Measurements from ENCODE around the gene SAMD11.

SAMD11 gene

GRCh38 chr1:930633-931138 is 7.0 kb downstream of the SAMD11 start:
- TF ChIP-seq POLR2AphosphoS5 (IDR thresholded peaks at IDR 0.05; ENCODE audit: low read depth, low read length) (no peak), POLR2A (IDR thresholded peaks at IDR 0.05; ENCODE audit: low read depth, low read length) (no peak), TAF1 (IDR thresholded peaks at IDR 0.05; ENCODE audit: borderline replicate concordance, low read depth, low read length) (no peak)
- FAIRE-seq (no peak), DNase-seq (ENCODE audit: insufficient read length) (no peak)

- no peak for DNase-seq (ENCODE audit: insufficient read length)
- TF ChIP-seq TAF1 (IDR thresholded peaks at IDR 0.05; ENCODE audit: borderline replicate concordance, low read depth, low read length) = no peak
- no peak for TF ChIP-seq POLR2AphosphoS5 (IDR thresholded peaks at IDR 0.05; ENCODE audit: low read depth, low read length)
- TF ChIP-seq POLR2A (IDR thresholded peaks at IDR 0.05; ENCODE audit: low read depth, low read length) = no peak
- no peak for FAIRE-seq
Measured at GRCh38 chr1:931380-932172, 7.9 kb downstream of the SAMD11 start.

GRCh38 chr1:932173-932510 is 8.4 kb downstream of the SAMD11 start:
- TF ChIP-seq POLR2A (IDR thresholded peaks at IDR 0.05; ENCODE audit: low read depth, low read length) = no peak
- no peak for TF ChIP-seq TAF1 (IDR thresholded peaks at IDR 0.05; ENCODE audit: borderline replicate concordance, low read depth, low read length)
- no peak for TF ChIP-seq POLR2AphosphoS5 (IDR thresholded peaks at IDR 0.05; ENCODE audit: low read depth, low read length)
- no peak for DNase-seq (ENCODE audit: insufficient read length)
- FAIRE-seq = no peak

GRCh38 chr1:932776-933602 is 9.3 kb downstream of the SAMD11 start:
- DNase-seq (ENCODE audit: insufficient read length) = no peak
- FAIRE-seq = no peak
- TF ChIP-seq POLR2A (IDR thresholded peaks at IDR 0.05; ENCODE audit: low read depth, low read length) = no peak
- TF ChIP-seq POLR2AphosphoS5 (IDR thresholded peaks at IDR 0.05; ENCODE audit: low read depth, low read length) = no peak
- no peak for TF ChIP-seq TAF1 (IDR thresholded peaks at IDR 0.05; ENCODE audit: borderline replicate concordance, low read depth, low read length)

DNA sequence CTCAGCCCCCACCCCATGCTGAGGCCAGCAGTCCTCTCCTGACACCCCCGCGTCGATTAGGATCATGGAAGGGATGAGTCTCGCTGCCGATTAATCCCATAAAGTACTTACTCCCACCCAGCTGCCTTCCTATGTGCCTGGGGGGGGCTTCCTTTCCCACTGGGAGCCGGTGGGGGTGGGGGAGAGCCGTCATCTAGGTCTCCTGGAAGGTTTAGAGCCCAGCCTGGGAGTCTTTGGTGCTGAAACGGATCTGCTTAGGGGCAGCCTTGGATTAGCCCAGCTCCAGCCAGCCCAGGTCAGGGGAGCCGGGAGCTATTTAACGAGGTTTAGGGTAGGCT is 9.8 kb downstream of the SAMD11 start:
- TF ChIP-seq POLR2A (IDR thresholded peaks at IDR 0.05; ENCODE audit: low read depth, low read length) (no peak), TAF1 (IDR thresholded peaks at IDR 0.05; ENCODE audit: borderline replicate concordance, low read depth, low read length) (no peak), POLR2AphosphoS5 (IDR thresholded peaks at IDR 0.05; ENCODE audit: low read depth, low read length) (no peak)
- no peak for FAIRE-seq
- no peak for DNase-seq (ENCODE audit: insufficient read length)

DNA sequence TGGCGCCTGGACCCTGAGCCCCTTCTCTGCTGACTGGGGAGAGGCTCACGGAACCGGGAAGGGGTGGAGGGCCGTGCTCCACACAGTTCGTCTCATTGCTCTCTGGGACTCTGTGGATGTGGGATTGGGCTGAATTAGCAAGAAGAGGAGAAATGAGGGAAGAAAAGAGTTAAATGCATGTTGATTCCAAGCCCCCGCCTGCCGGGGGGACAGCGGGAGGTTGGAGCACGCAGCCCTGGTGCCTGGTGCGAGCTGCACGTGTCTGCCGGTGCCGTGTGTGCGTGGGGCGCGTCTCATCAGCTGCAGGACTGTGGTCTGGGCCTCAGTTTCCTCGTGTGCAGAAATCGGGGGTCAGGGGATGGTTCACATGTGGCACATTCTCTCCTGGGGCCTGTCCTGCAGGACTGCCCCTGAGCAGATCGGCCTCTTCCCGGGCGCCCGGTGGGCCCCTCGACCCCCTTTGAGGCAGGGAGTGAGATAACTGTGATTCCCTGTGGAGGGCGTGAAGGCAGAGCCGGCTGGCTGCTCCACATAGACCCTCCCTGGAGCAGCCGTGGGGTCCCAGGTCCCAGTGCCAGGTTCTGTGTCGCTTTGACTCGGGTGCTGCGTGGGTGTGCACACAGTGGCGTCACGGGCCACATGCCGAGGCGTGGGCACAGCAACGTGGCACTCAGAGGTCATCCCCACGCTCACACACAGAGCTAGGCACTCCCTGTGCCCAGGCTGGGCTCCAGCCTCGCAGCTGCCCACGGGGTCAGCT is 11.4 kb downstream of the SAMD11 start:
- TF ChIP-seq POLR2A (IDR thresholded peaks at IDR 0.05; ENCODE audit: low read depth, low read length) = no peak
- TF ChIP-seq POLR2AphosphoS5 (IDR thresholded peaks at IDR 0.05; ENCODE audit: low read depth, low read length) = no peak
- TF ChIP-seq TAF1 (IDR thresholded peaks at IDR 0.05; ENCODE audit: borderline replicate concordance, low read depth, low read length) = no peak
- FAIRE-seq (no peak), DNase-seq (ENCODE audit: insufficient read length) (no peak)

DNA sequence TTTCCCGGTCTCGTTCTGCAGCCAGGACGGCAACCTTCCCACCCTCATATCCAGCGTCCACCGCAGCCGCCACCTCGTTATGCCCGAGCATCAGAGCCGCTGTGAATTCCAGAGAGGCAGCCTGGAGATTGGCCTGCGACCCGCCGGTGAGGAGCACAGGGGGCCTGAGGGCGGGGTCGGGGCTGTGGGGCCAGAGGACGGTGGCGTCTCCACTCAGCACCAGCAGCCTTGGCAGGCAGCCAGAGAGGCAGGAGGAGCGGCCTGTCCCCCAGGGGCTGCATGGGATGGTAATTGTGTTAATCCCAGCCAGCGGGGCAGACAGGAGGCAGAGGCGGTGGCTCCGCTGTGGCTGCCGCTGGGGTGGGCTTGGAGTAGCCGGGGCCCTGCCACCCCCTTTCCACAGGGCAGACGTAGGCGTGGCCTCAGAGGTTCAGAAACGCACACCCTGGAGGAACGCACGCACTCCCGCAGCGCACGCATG is 12.1 kb downstream of the SAMD11 start:
- DNase-seq (ENCODE audit: insufficient read length) (no peak), FAIRE-seq (no peak)
- TF ChIP-seq TAF1 (IDR thresholded peaks at IDR 0.05; ENCODE audit: borderline replicate concordance, low read depth, low read length) = no peak
- TF ChIP-seq POLR2AphosphoS5 (IDR thresholded peaks at IDR 0.05; ENCODE audit: low read depth, low read length) = no peak
- no peak for TF ChIP-seq POLR2A (IDR thresholded peaks at IDR 0.05; ENCODE audit: low read depth, low read length)

GRCh38 chr1:936348-937264 is 12.9 kb downstream of the SAMD11 start:
- FAIRE-seq (no peak), DNase-seq (ENCODE audit: insufficient read length) (no peak)
- no peak for TF ChIP-seq TAF1 (IDR thresholded peaks at IDR 0.05; ENCODE audit: borderline replicate concordance, low read depth, low read length)
- no peak for TF ChIP-seq POLR2A (IDR thresholded peaks at IDR 0.05; ENCODE audit: low read depth, low read length)
- no peak for TF ChIP-seq POLR2AphosphoS5 (IDR thresholded peaks at IDR 0.05; ENCODE audit: low read depth, low read length)

GRCh38 chr1:937521-937920 is 13.8 kb downstream of the SAMD11 start:
- no peak for FAIRE-seq
- TF ChIP-seq POLR2A (IDR thresholded peaks at IDR 0.05; ENCODE audit: low read depth, low read length) (no peak), TAF1 (IDR thresholded peaks at IDR 0.05; ENCODE audit: borderline replicate concordance, low read depth, low read length) (no peak), POLR2AphosphoS5 (IDR thresholded peaks at IDR 0.05; ENCODE audit: low read depth, low read length) (no peak)
- DNase-seq (ENCODE audit: insufficient read length) = no peak

DNA sequence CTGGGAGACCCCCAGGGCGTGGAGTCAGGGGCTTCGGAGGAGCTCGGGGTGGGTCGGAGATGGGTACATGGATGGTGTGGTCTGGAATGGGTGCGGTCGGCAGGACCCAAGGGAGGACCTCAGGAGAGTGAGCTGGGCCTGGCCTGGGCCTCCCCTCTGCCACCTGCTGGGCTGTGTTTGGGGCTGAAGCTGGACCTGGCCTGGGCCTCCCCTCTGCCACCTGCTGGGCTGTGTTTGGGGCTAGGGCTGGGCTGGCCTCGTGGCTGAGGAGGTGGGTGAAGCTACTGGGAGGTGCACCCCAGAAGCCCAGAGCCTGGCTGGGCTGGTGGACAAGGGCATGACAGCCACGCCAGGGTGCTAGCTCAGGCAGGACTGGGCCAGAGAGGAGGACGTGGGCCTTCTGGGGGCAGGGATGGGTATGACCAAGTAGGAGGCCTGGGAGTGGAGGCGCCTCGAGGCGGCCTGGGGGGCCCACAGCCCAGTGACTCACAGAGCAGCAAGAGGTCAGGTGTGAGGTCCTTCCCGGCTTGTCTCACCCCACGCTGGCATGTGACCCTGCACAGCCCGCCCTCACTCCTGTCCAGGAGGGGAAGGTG is 14.5 kb downstream of the SAMD11 start:
- DNase-seq (ENCODE audit: insufficient read length) (no peak), FAIRE-seq (no peak)
- TF ChIP-seq POLR2AphosphoS5 (IDR thresholded peaks at IDR 0.05; ENCODE audit: low read depth, low read length) (no peak), POLR2A (IDR thresholded peaks at IDR 0.05; ENCODE audit: low read depth, low read length) (no peak), TAF1 (IDR thresholded peaks at IDR 0.05; ENCODE audit: borderline replicate concordance, low read depth, low read length) (no peak)
